A549 (cell line): Measurements from ENCODE around the gene ZC3H13. TPM values are rescaled to one million over a fixed set of nuclear protein-coding genes. Genes with fewer than 3 reads are reported as not detected.

Experiments
- ATAC-seq, 2 experiments: fragments of 200-7000 bp in 1 of 2; fragments of >200 bp in 1 of 2; cut with Nextera tagmentation in 1 of 2; cut with Tn5 transposase in 1 of 2; 3 replicates each; pipeline versions ENCODE4 v1.8.0 to v1.9.1; 2018 to 2020; ENCODE audit warnings: mild to moderate bottlenecking in 1 of 2, moderate library complexity in 1 of 2
- CTCF ChIA-PET: fragments of 300-600 bp; sonication (Branson Sonifier 250); formaldehyde crosslinking; extraction: SDS; loops from one replicate; lab custom pipeline; 2021; ENCODE audit warnings: antibody characterized with exemption, inconsistent platforms; lab: Yijun Ruan, JAX
- POLR2A ChIA-PET: fragments of 350-600 bp; formaldehyde crosslinking; extraction: SDS; loops from one replicate; lab custom pipeline; 2021; ENCODE audit warnings: antibody characterized with exemption, inconsistent platforms; lab: Yijun Ruan, JAX
- DNase-seq, 2 experiments: peaks; one replicate each; pipeline versions ENCODE4 v3.0.0 to v3.0.0-alpha.2; 2011 to 2016; ENCODE audit warnings: low read depth in 1 of 2, low spot score in 1 of 2
- FAIRE-seq: peaks from 2 replicates; lab custom pipeline; 2011; peaks lifted over from hg19 to GRCh38; lab: Jason Lieb, UNC
- H3K27ac ChIP-seq, 2 experiments: fragments of >200 bp; sonication (Bioruptor Twin); formaldehyde crosslinking; 3 replicates each; pipeline ENCODE4 v1.5.1; 2016 to 2017
- H3K4me1 ChIP-seq: fragments of >200 bp; sonication (Bioruptor Twin); formaldehyde crosslinking; 3 replicates; pipeline ENCODE4 v1.6.1; 2016
- H3K4me2 ChIP-seq: fragments of >200 bp; sonication (Bioruptor Twin); formaldehyde crosslinking; 3 replicates; pipeline ENCODE4 v1.6.1; 2016
- H3K4me3 ChIP-seq: fragments of >200 bp; sonication (Bioruptor Twin); formaldehyde crosslinking; 3 replicates; pipeline ENCODE4 v1.5.1; 2016
- H3K9me3 ChIP-seq: fragments of >200 bp; sonication (Bioruptor Twin); formaldehyde crosslinking; 3 replicates; pipeline ENCODE4 v1.6.1; 2016
- CHD4 ChIP-seq: fragments of 200-600 bp; sonication (generic); IDR thresholded peaks from 2 replicates; pipeline ENCODE4 v1.6.1; 2016; ENCODE audit warnings: antibody characterized with exemption, mild to moderate bottlenecking, borderline replicate concordance
- E2F6 ChIP-seq: IDR thresholded peaks from 2 replicates; pipeline ENCODE4 v1.6.1; 2012; ENCODE audit warnings: low read depth, borderline replicate concordance
- EHMT2 ChIP-seq: fragments of 200-600 bp; sonication (generic); IDR thresholded peaks from 2 replicates; pipeline ENCODE4 v1.6.1; 2016; ENCODE audit warnings: antibody characterized with exemption, low read depth, mild to moderate bottlenecking, moderate library complexity
- EP300 ChIP-seq, 2 experiments: fragments of >200 bp; sonication (Bioruptor Twin); formaldehyde crosslinking; IDR thresholded peaks; 2 replicates in 1 of 2; 3 replicates in 1 of 2; pipeline ENCODE4 v1.6.1; 2016 to 2017
- ESRRA ChIP-seq: fragments of 150-350 bp; IDR thresholded peaks from 2 replicates; pipeline ENCODE4 v1.6.1; 2014; ENCODE audit warnings: mild to moderate bottlenecking, low read length, borderline replicate concordance
- HDAC2 ChIP-seq: fragments of 200-600 bp; sonication (generic); IDR thresholded peaks from 2 replicates; pipeline ENCODE4 v1.6.1; 2016
- HOXB13 ChIP-seq: fragments of 250-450 bp; sonication (Bioruptor Pico); IDR thresholded peaks from 2 replicates; pipeline ENCODE4 v1.5.0; 2020; ENCODE audit warnings: low read depth, mild to moderate bottlenecking, moderate library complexity
- KDM5A ChIP-seq: fragments of 200-600 bp; sonication (generic); IDR thresholded peaks from 2 replicates; pipeline ENCODE4 v1.6.1; 2016; ENCODE audit warnings: antibody characterized with exemption, mild to moderate bottlenecking
- MAZ ChIP-seq: fragments of 150-350 bp; IDR thresholded peaks from 2 replicates; pipeline ENCODE4 v1.6.1; 2014; ENCODE audit warnings: antibody characterized with exemption, low read depth, low read length, borderline replicate concordance
- NR3C1 ChIP-seq: fragments of >200 bp; sonication (Bioruptor Twin); formaldehyde crosslinking; IDR thresholded peaks from 3 replicates; pipeline ENCODE4 v1.6.1; 2017
- POLR2A ChIP-seq: IDR thresholded peaks from 2 replicates; pipeline ENCODE4 v1.6.1; 2012; ENCODE audit warnings: mild to moderate bottlenecking, low read length
- POLR2AphosphoS2 ChIP-seq: conservative IDR thresholded peaks from 2 replicates; pipeline ENCODE4 v1.6.1; 2012; ENCODE audit warnings: low read length, improper control_type of control experiment, inconsistent platforms
- RFX5 ChIP-seq: fragments of 450-650 bp; IDR thresholded peaks from 2 replicates; pipeline ENCODE4 v1.7.1; 2014; ENCODE audit warnings: antibody characterized with exemption, mild to moderate bottlenecking, moderate library complexity
- TP53 ChIP-seq: fragments of 250-450 bp; sonication (Bioruptor Pico); IDR thresholded peaks from 2 replicates; pipeline ENCODE4 v1.5.0; 2021; ENCODE audit warnings: mild to moderate bottlenecking, moderate library complexity
- USF2 ChIP-seq: fragments of 450-650 bp; IDR thresholded peaks from 2 replicates; pipeline ENCODE4 v1.6.1; 2014; ENCODE audit warnings: antibody characterized with exemption
- ZC3H11A ChIP-seq: fragments of 450-650 bp; IDR thresholded peaks from 2 replicates; pipeline ENCODE4 v1.6.1; 2014; ENCODE audit warnings: antibody characterized with exemption, mild to moderate bottlenecking
- ZFP36 ChIP-seq: fragments of 450-650 bp; IDR thresholded peaks from 2 replicates; pipeline ENCODE4 v1.6.1; 2014; ENCODE audit warnings: borderline replicate concordance; ENCODE audit not compliant: partially characterized antibody
- ZSCAN20 ChIP-seq: fragments of 250-450 bp; sonication (Bioruptor Pico); IDR thresholded peaks from 2 replicates; pipeline ENCODE4 v1.8.0; 2022; ENCODE audit warnings: mild to moderate bottlenecking, moderate library complexity
- WGBS: methylation state at CpG from one replicate; pipeline ENCODE4 v1.1.6; 2017; ENCODE audit errors: missing lambda C conversion rate; 5-methylcytosine and 5-hydroxymethylcytosine counted together
- polyA plus RNA-seq, 4 experiments: library from polyadenylated mRNA; depleted of rRNA in 3 of 4; stranded (reverse); fragments of >200 nt; fragmentation: RNase III in 1 of 4; extraction: RNeasy Plus Mini Kit Qiagen cat#74134 plus additional on column Dnase treatment in 1 of 4; gene quantifications; 2 replicates in 3 of 4; 3 replicates in 1 of 4; pipeline ENCODE4 v1.2.3, GENCODE V29; 2011 to 2017
- TF ChIP-seq, protein P1 (sequence below): IDR thresholded peaks from 2 replicates; pipeline ENCODE4 v1.6.1; 2012
- TF ChIP-seq, protein P2 (sequence below): fragments of 150-350 bp; IDR thresholded peaks from 2 replicates; pipeline ENCODE4 v1.6.1; 2014; ENCODE audit warnings: low read depth, mild to moderate bottlenecking, low read length
- TF ChIP-seq, protein P3 (sequence below): fragments of >200 bp; sonication (Bioruptor Twin); formaldehyde crosslinking; IDR thresholded peaks from 2 replicates; pipeline ENCODE4 v1.6.1; 2016

Gene ZC3H13
- polyA plus RNA-seq, 2 of the 4 experiments (the other 2 are of a cell fraction): 9.5 to 17.5 TPM

- ChIA-PET CTCF (interaction anchor here (1.4 kb wide), 1 partner anchor 10 kb away, joined by 3 read pairs; no protein-coding TSS in a partner anchor), POLR2A (no interaction called here)
- FAIRE-seq (no peak), ATAC-seq (no peak), DNase-seq (no peak)
- TF ChIP-seq HOXB13 (CRISPR knock-in tag): no peak
- no peak for TF ChIP-seq CHD4
- no peak for TF ChIP-seq POLR2AphosphoS2
- no peak for TF ChIP-seq ESRRA
- TF ChIP-seq, protein P1, sequence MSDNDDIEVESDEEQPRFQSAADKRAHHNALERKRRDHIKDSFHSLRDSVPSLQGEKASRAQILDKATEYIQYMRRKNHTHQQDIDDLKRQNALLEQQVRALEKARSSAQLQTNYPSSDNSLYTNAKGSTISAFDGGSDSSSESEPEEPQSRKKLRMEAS: no peak
- TF ChIP-seq TP53 (CRISPR knock-in tag): no peak
- no peak for TF ChIP-seq ZFP36
- TF ChIP-seq, protein P2, sequence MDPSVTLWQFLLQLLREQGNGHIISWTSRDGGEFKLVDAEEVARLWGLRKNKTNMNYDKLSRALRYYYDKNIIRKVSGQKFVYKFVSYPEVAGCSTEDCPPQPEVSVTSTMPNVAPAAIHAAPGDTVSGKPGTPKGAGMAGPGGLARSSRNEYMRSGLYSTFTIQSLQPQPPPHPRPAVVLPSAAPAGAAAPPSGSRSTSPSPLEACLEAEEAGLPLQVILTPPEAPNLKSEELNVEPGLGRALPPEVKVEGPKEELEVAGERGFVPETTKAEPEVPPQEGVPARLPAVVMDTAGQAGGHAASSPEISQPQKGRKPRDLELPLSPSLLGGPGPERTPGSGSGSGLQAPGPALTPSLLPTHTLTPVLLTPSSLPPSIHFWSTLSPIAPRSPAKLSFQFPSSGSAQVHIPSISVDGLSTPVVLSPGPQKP: no peak
- TF ChIP-seq E2F6: no peak
- TF ChIP-seq, protein P3, sequence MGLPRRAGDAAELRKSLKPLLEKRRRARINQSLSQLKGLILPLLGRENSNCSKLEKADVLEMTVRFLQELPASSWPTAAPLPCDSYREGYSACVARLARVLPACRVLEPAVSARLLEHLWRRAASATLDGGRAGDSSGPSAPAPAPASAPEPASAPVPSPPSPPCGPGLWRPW: no peak
- TF ChIP-seq MAZ: no peak
- TF ChIP-seq ZSCAN20 (CRISPR knock-in tag): no peak
- no peak for TF ChIP-seq POLR2A
- TF ChIP-seq ZC3H11A: no peak
- Histone ChIP-seq H3K27ac (no peak overlapping the region), H3K4me1 (no peaks in the 10 kb centered on the region), H3K9me3 (no peaks in the 10 kb centered on the region), H3K4me3 (no peak overlapping the region), H3K4me2 (no peak overlapping the region)
- WGBS: 87% methylated on average over 7 of the region's 7 CpGs
These were observed 136.7 kb downstream of the ZC3H13 start for GRCh38 chr13:45915686-45916439.

DNA sequence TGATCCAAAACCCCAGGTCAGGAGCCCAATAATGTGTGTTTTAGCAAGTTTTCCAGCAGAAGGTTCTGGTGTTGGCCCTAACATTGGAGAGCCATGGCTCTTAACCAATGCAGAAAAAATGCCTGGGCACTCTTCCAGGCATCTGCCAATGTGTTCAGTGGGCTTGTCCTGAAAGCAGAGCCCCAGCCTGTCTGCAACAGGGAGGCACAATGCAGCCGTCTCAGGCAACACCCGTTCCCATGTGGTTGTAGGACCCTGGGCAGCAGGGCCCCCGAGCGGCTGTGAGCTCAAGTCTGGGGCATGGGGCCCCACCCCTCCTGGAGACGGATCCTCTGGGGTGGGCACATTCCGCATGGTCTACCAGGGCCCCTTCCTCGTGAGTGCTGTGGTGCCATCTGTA is 142.9 kb downstream of the ZC3H13 start:
- CTCF ChIA-PET: interaction anchor here (0.9 kb wide), 1 partner anchor 30 kb away, joined by 4 read pairs; no protein-coding TSS in a partner anchor
- Histone ChIP-seq H3K9me3 (no peaks in the 10 kb centered on the region), H3K4me3 (no peak overlapping the region), H3K4me1 (no peaks in the 10 kb centered on the region), H3K27ac (no peak overlapping the region), H3K4me2 (no peak overlapping the region)
- FAIRE-seq: no peak
- WGBS: 59% methylated on average over 5 of the region's 7 CpGs
- ATAC-seq: no peak
- TF ChIP-seq KDM5A (no peak), EHMT2 (no peak), ZC3H11A (no peak)
- POLR2A ChIA-PET: no interaction called here
- DNase-seq: no peak

DNA sequence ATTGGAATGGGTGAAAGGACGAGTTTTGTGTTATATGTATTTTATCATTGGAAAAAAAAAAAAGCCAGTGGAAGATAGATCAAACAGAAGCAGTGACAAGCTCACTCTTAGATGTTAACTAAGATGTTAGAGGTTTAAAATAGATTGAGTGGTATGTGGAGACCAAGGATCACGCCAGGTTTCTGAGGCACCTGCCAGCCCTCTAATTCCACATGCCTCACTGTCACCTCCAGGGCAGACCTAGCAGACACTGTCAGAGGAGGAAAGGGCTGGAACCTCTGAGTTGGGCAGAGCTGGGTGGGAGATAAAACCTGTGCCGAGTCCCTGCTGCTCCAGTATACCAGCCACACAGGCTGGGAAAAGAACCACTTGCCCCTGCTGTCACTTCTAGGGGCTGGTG is 143.5 kb downstream of the ZC3H13 start:
- H3K4me1 ChIP-seq: no peaks in the 10 kb centered on the region
- 46% methylated on average over 3 of the region's 3 CpGs for WGBS
- no peak for DNase-seq
- CTCF ChIA-PET: interaction anchor here (0.9 kb wide), 1 partner anchor 29 kb away, joined by 4 read pairs; no protein-coding TSS in a partner anchor
- POLR2A ChIA-PET: no interaction called here
- H3K4me2 ChIP-seq: no peak overlapping the region
- no peak overlapping the region for H3K27ac ChIP-seq
- FAIRE-seq: no peak
- TF ChIP-seq HDAC2 (no peak), USF2 (no peak), RFX5 (no peak), NR3C1 (no peak), EP300 (IDR thresholded peaks at IDR 0.05) (no peak)
- ATAC-seq: no peak
- no peak overlapping the region for H3K4me3 ChIP-seq
- H3K9me3 ChIP-seq: no peaks in the 10 kb centered on the region
